Stimulated activated CD4-positive, alpha-beta T cell treated with anti-CD3 and anti-CD28 coated beads, Interleukin-2, amount 100 ng/mL, for 48 hours (primary cell): Measurements from ENCODE around the gene AKAP12.

Experiments
- DNase-seq, 2 donors: peaks; one replicate each; pipeline ENCODE4 v3.0.0-alpha.2; 2020

The AKAP12 gene

GRCh38 chr6:151239603-151240035 is at the start of gene AKAP12:
TSS of gene AKAP12 (plus strand) at chr6:151239967. CDS start at chr6:151240563, 596 bp downstream.
- no peak for DNase-seq

- DNase-seq = no peak
These were observed 48.2 kb upstream of the AKAP12 start for GRCh38 chr6:151191527-151191926.

DNA sequence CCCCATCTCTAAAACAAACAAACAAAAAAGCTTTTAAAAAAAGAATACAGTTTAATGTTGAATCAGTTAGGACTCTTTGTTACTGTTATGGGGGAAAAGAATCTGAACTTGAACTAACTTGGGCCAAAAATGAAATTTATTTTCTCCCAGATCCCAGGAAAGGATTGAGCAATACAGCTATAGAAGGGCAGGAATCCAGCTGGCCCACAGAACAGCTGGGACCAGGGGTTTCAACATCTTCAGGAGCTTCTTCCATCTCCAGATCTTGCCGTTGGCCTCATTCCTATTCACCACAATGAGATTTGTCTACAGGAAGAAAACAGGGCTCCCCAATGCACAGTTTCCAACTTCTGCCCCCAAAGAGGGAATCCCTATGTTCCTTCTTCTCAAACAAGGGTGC is 43.2 kb upstream of the AKAP12 start:
- DNase-seq = no peak

DNA sequence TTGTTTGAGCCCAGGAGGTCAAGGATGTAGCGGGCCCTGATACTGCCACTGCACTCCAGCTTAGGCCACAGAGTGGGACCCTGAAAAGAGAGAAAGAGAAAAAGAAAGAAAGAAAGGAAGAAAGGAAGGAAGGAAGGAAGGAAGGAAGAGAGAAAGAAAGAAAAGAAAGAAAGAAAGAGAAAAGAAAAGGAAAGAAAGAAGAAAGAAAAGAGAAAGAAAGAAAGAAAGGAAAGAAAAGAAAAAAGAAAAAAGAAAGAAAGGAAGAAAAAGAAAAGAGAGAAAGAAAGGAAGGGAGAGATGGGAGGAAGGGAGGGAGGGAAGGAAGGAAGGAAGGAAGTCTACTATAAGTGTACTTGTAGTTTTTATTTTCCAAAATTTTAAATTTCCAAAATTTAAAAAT is 42.2 kb upstream of the AKAP12 start:
- no peak for DNase-seq

- DNase-seq = no peak
These were observed 39.8 kb upstream of the AKAP12 start for GRCh38 chr6:151199991-151200390.

GRCh38 chr6:151205721-151206600 is 33.8 kb upstream of the AKAP12 start:
- DNase-seq = no peak

GRCh38 chr6:151207674-151208073 is 32.1 kb upstream of the AKAP12 start:
- no peak for DNase-seq

- no peak for DNase-seq
These were observed 30.5 kb upstream of the AKAP12 start for GRCh38 chr6:151209071-151209831.

GRCh38 chr6:151211075-151211474 is 28.7 kb upstream of the AKAP12 start:
- DNase-seq = no peak

GRCh38 chr6:151213352-151213751 is 26.4 kb upstream of the AKAP12 start:
- no peak for DNase-seq

GRCh38 chr6:151215999-151216398 is 23.8 kb upstream of the AKAP12 start:
- DNase-seq = no peak

- DNase-seq = no peak
These were observed 23.0 kb upstream of the AKAP12 start for GRCh38 chr6:151216804-151217203.

DNA sequence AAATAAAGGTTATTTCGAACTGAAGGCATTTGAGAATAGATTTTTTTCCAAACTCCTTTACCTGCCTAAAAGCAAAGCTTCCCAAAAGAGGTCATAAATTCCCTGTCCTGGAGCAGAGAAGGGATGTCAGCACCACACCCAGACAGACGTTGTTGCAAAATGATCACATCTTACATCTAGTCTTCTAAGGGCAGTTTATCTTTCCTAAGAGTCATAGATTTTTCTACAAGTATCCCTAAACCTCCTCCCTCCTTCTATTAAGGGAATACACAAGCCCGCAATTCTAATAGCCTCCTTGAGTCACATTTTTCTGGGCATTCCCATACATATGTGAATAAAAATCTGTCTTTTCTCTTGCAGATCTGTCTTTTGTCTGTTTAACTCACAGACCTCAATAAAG is 20.6 kb upstream of the AKAP12 start:
- DNase-seq = no peak

DNA sequence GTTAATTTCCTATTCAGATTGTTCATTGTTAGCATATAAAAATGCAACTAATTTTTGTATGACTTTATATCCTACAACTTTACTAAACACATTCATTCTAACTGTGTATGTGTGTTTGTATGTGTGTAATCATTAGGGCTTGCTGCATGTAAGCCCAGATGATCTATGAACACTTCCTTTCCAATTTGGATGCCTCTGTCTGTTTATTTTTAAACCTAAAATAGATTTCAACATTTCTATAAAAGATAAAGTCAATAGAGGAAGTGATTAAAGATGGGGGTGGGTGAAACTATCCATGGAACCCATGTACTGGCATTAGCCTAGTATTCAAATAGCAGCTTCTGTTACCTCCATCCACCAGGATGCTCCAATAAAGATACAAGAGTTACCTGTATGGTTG is 15.7 kb upstream of the AKAP12 start:
- DNase-seq = no peak

GRCh38 chr6:151225919-151226318 is 13.8 kb upstream of the AKAP12 start:
- DNase-seq = no peak

- DNase-seq = no peak
These were observed 10.9 kb upstream of the AKAP12 start for GRCh38 chr6:151228788-151229400.

GRCh38 chr6:151229401-151230276 is 10.1 kb upstream of the AKAP12 start:
- DNase-seq = peak; percentile 54 to 64

DNA sequence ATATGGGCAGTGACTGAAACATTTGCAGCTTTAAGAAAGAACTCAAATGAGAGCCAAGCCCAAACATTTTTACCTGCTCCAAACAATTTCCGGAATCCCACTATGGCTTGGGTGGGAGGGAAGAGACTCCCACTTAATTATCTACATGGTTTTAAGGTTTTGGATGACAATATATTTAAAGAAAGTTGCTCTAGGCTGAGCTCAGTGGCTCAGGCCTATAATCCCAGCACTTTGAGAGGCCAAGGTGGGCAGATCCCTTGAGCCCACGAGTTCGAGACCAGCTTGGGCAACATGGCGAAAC is 9.5 kb upstream of the AKAP12 start:
- DNase-seq = no peak

DNA sequence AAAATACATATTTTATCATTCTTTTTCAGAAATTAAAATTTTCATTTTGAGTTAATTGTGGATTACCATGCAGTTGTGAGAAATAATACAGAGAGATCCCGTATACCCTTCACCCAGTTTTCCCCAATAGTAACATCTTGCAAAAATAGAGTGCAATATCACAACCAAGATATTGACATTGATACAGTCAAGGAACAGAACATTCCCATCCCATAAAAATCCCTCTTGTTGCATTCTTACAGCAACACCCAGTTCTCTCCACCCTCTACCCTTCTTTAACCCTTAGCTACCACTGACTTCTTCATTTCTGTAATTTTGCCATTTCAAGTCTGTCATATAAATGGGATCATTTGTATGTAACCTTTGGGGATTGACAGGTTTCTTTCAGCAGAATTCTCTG is 6.9 kb upstream of the AKAP12 start:
- no peak for DNase-seq

DNA sequence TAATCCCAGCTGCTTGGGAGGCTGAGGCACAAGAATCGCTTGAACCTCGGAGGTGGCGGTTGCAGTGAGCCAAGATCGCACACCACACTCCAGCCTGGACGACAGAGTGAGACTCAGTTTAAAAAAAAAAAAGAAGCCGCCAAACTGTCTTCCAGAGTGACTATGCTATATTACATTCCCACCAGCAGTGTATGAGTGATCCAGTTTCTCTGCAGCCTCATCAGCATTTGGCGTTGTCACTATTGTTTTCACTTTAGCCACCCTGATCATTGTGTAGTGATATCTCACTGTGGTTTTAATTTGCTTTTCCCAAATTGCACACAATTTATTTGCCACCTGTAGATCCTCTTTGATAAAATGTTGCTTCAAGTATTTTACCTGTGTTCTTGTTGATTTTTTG is 6.0 kb upstream of the AKAP12 start:
- DNase-seq = no peak

DNA sequence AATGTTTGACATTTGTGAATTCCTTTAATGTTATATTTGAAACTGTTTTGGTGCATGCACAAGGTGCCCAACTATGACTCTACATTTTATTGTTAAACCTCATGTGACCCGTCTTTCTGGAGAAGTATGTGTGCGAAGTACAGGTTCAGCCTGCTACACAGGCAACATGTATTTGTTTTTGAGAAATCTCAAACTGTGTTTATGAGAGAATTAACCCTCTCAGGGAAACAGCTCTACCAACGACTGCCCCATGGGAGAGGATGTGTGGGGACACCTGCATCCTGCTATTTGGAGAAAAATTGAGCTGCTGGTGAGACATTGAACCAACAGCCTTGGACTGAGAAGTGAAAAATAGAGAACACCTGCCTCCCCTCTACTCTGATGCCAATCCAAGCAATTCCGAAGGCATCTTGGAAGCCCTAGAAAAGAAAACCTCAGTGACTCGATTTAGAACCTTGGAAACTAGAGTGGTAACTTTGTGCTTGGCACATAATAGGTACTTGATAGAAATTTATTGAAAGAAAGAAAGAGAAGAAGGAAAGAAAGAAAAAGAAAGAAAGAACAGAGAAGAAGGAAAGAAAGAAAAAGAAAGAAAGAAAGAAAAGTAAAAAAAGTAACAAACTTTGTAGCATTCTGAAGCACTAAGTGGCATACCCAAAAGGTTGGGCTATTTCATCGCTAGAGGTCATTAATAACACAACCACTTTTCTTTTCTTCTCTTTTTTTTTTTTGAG is 2.9 kb upstream of the AKAP12 start:
- DNase-seq = no peak

GRCh38 chr6:151240036-151240685 is 394 bp downstream of the AKAP12 start:
- peak; percentile 29 to 33 for DNase-seq
